Ishikawa (cell line): Measurements from ENCODE around the gene GJB1.

ENCODE experiments used
- CEBPB ChIP-seq: IDR thresholded peaks from 2 replicates; pipeline ENCODE4 v1.6.1; 2012
- CREB1 ChIP-seq: IDR thresholded peaks from 2 replicates; pipeline ENCODE4 v1.6.1; 2012; ENCODE audit warnings: low read depth
- EGR1 ChIP-seq: IDR thresholded peaks from 2 replicates; pipeline ENCODE4 v1.6.1; 2012
- EP300 ChIP-seq: IDR thresholded peaks from 2 replicates; pipeline ENCODE4 v1.6.1; 2012; ENCODE audit warnings: borderline replicate concordance
- FOXM1 ChIP-seq: IDR thresholded peaks from 2 replicates; pipeline ENCODE4 v1.6.1; 2012; ENCODE audit warnings: low read depth, borderline replicate concordance
- NFIC ChIP-seq: IDR thresholded peaks from 2 replicates; pipeline ENCODE4 v1.6.1; 2012
- RAD21 ChIP-seq: IDR thresholded peaks from 2 replicates; pipeline ENCODE4 v1.6.1; 2012; ENCODE audit warnings: low read depth
- TAF1 ChIP-seq: IDR thresholded peaks from 2 replicates; pipeline ENCODE4 v1.6.1; 2012; ENCODE audit warnings: low read depth, mild to moderate bottlenecking
- TCF12 ChIP-seq: IDR thresholded peaks from 2 replicates; pipeline ENCODE4 v1.6.1; 2012; ENCODE audit warnings: low read depth
- TEAD4 ChIP-seq: IDR thresholded peaks from 2 replicates; pipeline ENCODE4 v1.6.1; 2012
- USF1 ChIP-seq: IDR thresholded peaks from 2 replicates; pipeline ENCODE4 v1.6.1; 2012
- YY1 ChIP-seq: IDR thresholded peaks from 2 replicates; pipeline ENCODE4 v1.6.1; 2012; ENCODE audit warnings: low read depth
- ZBTB7A ChIP-seq: IDR thresholded peaks from 2 replicates; pipeline ENCODE4 v1.6.1; 2012; ENCODE audit warnings: low read depth
- TF ChIP-seq, protein P1 (sequence below): IDR thresholded peaks from 2 replicates; pipeline ENCODE4 v1.6.1; 2012
- TF ChIP-seq, protein P2 (sequence below): IDR thresholded peaks from 2 replicates; pipeline ENCODE4 v1.6.1; 2012; ENCODE audit warnings: low read depth, mild to moderate bottlenecking

Gene GJB1

DNA sequence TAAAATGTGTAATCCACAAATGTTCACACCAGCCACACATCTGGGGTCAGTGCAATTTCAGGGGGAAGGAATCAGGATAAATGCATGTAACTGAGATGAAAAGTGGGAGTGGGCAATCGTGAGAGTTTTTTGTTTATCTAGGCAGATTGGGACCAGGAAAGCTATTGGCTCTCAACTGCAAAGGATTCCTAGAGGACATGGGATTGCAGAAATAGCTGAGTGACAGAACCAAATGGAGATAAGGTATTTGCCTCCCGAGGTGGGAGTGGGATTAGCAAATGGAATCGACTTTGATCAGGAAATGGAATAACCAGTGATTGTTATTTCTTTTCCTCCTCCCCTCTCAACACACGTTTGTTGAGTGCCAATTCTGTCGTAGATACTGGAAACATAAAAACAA lies 38.9 kb upstream of the GJB1 start:
- TF ChIP-seq TCF12 (no peak), EGR1 (no peak), EP300 (no peak), YY1 (no peak), RAD21 (no peak), TAF1 (no peak), CREB1 (no peak), TEAD4 (no peak), FOXM1 (no peak)
- TF ChIP-seq, protein P1, sequence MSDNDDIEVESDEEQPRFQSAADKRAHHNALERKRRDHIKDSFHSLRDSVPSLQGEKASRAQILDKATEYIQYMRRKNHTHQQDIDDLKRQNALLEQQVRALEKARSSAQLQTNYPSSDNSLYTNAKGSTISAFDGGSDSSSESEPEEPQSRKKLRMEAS: no peak

- TF ChIP-seq TEAD4 (no peak), NFIC (no peak), CREB1 (no peak), CEBPB (no peak), RAD21 (no peak), FOXM1 (no peak), TCF12 (no peak), EP300 (no peak), TAF1 (no peak), USF1 (no peak), ZBTB7A (no peak)
- TF ChIP-seq, protein P2, sequence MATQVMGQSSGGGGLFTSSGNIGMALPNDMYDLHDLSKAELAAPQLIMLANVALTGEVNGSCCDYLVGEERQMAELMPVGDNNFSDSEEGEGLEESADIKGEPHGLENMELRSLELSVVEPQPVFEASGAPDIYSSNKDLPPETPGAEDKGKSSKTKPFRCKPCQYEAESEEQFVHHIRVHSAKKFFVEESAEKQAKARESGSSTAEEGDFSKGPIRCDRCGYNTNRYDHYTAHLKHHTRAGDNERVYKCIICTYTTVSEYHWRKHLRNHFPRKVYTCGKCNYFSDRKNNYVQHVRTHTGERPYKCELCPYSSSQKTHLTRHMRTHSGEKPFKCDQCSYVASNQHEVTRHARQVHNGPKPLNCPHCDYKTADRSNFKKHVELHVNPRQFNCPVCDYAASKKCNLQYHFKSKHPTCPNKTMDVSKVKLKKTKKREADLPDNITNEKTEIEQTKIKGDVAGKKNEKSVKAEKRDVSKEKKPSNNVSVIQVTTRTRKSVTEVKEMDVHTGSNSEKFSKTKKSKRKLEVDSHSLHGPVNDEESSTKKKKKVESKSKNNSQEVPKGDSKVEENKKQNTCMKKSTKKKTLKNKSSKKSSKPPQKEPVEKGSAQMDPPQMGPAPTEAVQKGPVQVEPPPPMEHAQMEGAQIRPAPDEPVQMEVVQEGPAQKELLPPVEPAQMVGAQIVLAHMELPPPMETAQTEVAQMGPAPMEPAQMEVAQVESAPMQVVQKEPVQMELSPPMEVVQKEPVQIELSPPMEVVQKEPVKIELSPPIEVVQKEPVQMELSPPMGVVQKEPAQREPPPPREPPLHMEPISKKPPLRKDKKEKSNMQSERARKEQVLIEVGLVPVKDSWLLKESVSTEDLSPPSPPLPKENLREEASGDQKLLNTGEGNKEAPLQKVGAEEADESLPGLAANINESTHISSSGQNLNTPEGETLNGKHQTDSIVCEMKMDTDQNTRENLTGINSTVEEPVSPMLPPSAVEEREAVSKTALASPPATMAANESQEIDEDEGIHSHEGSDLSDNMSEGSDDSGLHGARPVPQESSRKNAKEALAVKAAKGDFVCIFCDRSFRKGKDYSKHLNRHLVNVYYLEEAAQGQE: no peak
- TF ChIP-seq, protein P1: no peak
Observed at GRCh38 chrX:71184803-71185495, 38.1 kb upstream of the GJB1 start.

- TF ChIP-seq RAD21 (no peak), EP300 (no peak), TCF12 (no peak), CEBPB (no peak)
- TF ChIP-seq, protein P2: no peak
Observed at GRCh38 chrX:71191248-71191647, 31.8 kb upstream of the GJB1 start.

- TF ChIP-seq FOXM1 (no peak), RAD21 (no peak), EP300 (no peak), EGR1 (no peak), TAF1 (no peak)
Observed at GRCh38 chrX:71195964-71196649, 26.9 kb upstream of the GJB1 start.

DNA sequence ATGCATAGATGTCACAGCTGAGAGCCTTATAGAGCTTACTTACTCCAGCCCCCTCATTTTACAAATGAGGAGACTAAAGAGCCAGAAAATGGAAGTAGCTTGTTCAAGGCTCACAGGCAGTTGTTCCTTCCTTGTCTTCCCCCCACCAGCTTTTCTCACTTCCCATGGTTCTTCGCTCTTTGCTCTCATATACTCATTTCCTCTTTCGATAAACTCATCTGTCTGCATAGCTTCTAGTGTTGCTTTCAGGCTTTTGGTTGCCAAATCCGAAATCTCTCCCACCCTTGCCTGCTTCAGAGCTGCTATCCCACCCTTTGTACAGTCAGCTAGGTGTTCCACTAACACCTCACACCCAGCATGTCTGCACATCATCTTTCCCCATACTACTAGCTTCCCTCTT lies 25.0 kb upstream of the GJB1 start:
- TF ChIP-seq YY1 (no peak), ZBTB7A (no peak), CREB1 (no peak), NFIC (no peak), USF1 (no peak), TCF12 (no peak), EP300 (no peak), TEAD4 (no peak), CEBPB (no peak), RAD21 (no peak), FOXM1 (no peak)
- TF ChIP-seq, protein P1: no peak
- TF ChIP-seq, protein P2: no peak
